ENCODE results near the gene STK17B. TPM values are rescaled to one million over a fixed set of nuclear protein-coding genes. Genes with fewer than 3 reads are reported as not detected.

Gene STK17B
- total RNA-seq, 1 experiment from 2014 or later: 14.9 TPM

DNA sequence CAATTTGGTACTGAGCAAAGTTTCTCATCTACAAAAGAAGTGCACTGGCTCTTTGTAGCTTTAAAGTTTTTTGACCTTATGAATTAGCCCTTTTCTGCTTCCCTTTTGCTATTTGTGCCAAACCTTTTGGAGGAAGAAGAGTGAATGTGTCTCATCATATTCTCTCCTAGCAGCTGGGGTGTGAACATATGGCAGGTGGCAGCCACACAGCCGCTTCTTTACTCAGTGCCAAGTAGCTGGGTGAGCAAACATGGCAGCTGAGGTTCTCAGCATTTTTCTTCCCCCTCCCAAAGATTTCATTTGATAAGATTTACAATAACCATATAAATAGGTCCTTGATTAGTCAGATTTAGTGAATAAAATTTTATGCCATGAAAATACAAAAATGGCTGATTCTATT is 46.7 kb upstream of the STK17B start:
- Histone ChIP-seq H3K4me3 (no peak overlapping the region), H3K79me2 (ENCODE audit: low read depth) (no peaks in the 10 kb centered on the region), H3K4me1 (replicated peaks; ENCODE audit: insufficient read depth) (peaks cover 5% of the 10 kb centered on the region; the same call in 1 of the 2 replicates), H3K9me3 (ENCODE audit: insufficient read depth, low read depth) (no peaks in the 10 kb centered on the region), H3K27me3 (ENCODE audit: insufficient read depth, low read depth) (no peaks in the 10 kb centered on the region), H3K4me2 (no peak overlapping the region), H3K36me3 (ENCODE audit: low read depth) (no peaks in the 10 kb centered on the region), H3F3A (ENCODE audit: insufficient read depth, low read depth) (no peaks in the 10 kb centered on the region), H4K20me1 (ENCODE audit: insufficient read depth) (no peaks in the 10 kb centered on the region), H2AFZ (no peak overlapping the region), H3K27ac (no peak overlapping the region), H3K9me2 (ENCODE audit: insufficient read depth) (no peaks in the 10 kb centered on the region)
- intact Hi-C loops (cut with micrococcal nuclease; ENCODE audit: unreplicated experiment): no loop called here
- DNase-seq: no peak
- ChIA-PET POLR2A (ENCODE audit: unreplicated experiment) (no interaction called here), CTCF (no interaction called here)
- no TSS peak for BruUV-seq (replicated peaks)
- no peak for TF ChIP-seq EZH2 (IDR thresholded peaks at IDR 0.05; ENCODE audit: low read depth)
- TF ChIP-seq, protein P1, sequence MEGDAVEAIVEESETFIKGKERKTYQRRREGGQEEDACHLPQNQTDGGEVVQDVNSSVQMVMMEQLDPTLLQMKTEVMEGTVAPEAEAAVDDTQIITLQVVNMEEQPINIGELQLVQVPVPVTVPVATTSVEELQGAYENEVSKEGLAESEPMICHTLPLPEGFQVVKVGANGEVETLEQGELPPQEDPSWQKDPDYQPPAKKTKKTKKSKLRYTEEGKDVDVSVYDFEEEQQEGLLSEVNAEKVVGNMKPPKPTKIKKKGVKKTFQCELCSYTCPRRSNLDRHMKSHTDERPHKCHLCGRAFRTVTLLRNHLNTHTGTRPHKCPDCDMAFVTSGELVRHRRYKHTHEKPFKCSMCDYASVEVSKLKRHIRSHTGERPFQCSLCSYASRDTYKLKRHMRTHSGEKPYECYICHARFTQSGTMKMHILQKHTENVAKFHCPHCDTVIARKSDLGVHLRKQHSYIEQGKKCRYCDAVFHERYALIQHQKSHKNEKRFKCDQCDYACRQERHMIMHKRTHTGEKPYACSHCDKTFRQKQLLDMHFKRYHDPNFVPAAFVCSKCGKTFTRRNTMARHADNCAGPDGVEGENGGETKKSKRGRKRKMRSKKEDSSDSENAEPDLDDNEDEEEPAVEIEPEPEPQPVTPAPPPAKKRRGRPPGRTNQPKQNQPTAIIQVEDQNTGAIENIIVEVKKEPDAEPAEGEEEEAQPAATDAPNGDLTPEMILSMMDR (conservative IDR thresholded peaks at IDR 0.05): no peak

DNA sequence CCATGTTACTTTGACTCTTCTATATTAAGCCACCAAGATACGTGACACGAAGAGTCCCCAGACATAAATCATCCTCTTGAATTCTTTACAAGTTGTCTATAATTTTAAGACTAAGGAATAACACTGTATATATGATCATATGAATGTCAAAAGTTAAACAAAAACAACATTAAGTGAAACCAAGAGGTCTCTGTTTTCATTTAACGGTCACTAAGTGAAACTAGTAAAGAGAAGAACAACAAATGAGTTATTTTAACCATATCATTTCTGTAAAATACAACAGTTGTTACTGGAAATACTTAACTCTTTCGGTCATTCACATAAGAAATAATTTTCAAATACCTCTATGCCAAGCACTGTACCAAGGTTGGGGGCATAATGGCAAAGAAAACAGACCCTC is 45.7 kb upstream of the STK17B start:
- Histone ChIP-seq H2AFZ (no peak overlapping the region), H3K4me1 (replicated peaks; ENCODE audit: insufficient read depth) (peaks cover 8% of the 10 kb centered on the region; the same call in 1 of the 2 replicates), H3K4me3 (no peak overlapping the region), H3K27ac (no peak overlapping the region), H4K20me1 (ENCODE audit: insufficient read depth) (no peaks in the 10 kb centered on the region), H3K36me3 (ENCODE audit: low read depth) (no peaks in the 10 kb centered on the region), H3K27me3 (ENCODE audit: insufficient read depth, low read depth) (no peaks in the 10 kb centered on the region), H3K4me2 (no peak overlapping the region), H3K79me2 (ENCODE audit: low read depth) (no peaks in the 10 kb centered on the region), H3F3A (ENCODE audit: insufficient read depth, low read depth) (no peaks in the 10 kb centered on the region), H3K9me3 (ENCODE audit: insufficient read depth, low read depth) (no peaks in the 10 kb centered on the region), H3K9me2 (ENCODE audit: insufficient read depth) (no peaks in the 10 kb centered on the region)
- CTCF ChIA-PET: no interaction called here
- intact Hi-C loops (cut with micrococcal nuclease; ENCODE audit: unreplicated experiment): no loop called here
- DNase-seq: no peak
- POLR2A ChIA-PET (ENCODE audit: unreplicated experiment): no interaction called here
- TF ChIP-seq, protein P1 (conservative IDR thresholded peaks at IDR 0.05): no peak
- TF ChIP-seq EZH2 (IDR thresholded peaks at IDR 0.05; ENCODE audit: low read depth): no peak
- BruUV-seq (replicated peaks): no TSS peak

DNA sequence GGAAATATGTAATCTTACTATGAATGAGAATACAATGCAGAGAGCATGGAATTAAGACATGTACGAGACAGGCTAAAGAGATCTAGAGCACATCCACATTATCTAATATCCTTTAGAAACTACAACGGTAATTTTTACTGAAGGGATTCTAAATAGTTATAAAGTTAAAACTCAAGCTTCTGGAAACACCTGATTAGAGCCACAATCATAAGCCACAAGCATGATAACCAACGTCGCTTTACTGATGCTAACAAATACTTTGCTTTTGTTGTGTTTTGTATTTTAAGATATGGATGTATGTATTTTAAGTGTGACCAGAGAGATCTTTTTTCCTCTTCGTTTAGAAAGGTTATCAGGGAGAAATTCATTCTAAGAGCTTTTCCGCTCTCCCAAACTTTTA is 44.0 kb upstream of the STK17B start:
- ChIA-PET CTCF (no interaction called here), POLR2A (ENCODE audit: unreplicated experiment) (no interaction called here)
- H2AFZ ChIP-seq: no peak overlapping the region
- H3K27ac ChIP-seq: no peak overlapping the region
- no peaks in the 10 kb centered on the region for H3K9me2 ChIP-seq (ENCODE audit: insufficient read depth)
- no peaks in the 10 kb centered on the region for H3K9me3 ChIP-seq (ENCODE audit: insufficient read depth, low read depth)
- H3K27me3 ChIP-seq (ENCODE audit: insufficient read depth, low read depth): no peaks in the 10 kb centered on the region
- no peak for DNase-seq
- no peak overlapping the region for H3K4me3 ChIP-seq
- no peaks in the 10 kb centered on the region for H3K36me3 ChIP-seq (ENCODE audit: low read depth)
- H3F3A ChIP-seq (ENCODE audit: insufficient read depth, low read depth): no peaks in the 10 kb centered on the region
- H3K4me1 ChIP-seq (replicated peaks; ENCODE audit: insufficient read depth): peaks cover 8% of the 10 kb centered on the region; the same call in 1 of the 2 replicates
- intact Hi-C loops (cut with micrococcal nuclease; ENCODE audit: unreplicated experiment): no loop called here
- BruUV-seq (replicated peaks): no TSS peak
- H4K20me1 ChIP-seq (ENCODE audit: insufficient read depth): no peaks in the 10 kb centered on the region
- no peak for TF ChIP-seq EZH2 (IDR thresholded peaks at IDR 0.05; ENCODE audit: low read depth)
- TF ChIP-seq, protein P1 (conservative IDR thresholded peaks at IDR 0.05): no peak
- no peaks in the 10 kb centered on the region for H3K79me2 ChIP-seq (ENCODE audit: low read depth)
- H3K4me2 ChIP-seq: no peak overlapping the region

Data from PC-9 (cell line).